Measurements from ENCODE around the gene UCN3.

Gene UCN3

GRCh38 chr10:5411941-5412276 is 47.1 kb downstream of the UCN3 start:
- DNase-seq, result no peak

- DNase-seq, result peak; percentile 67
Measured at GRCh38 chr10:5412277-5412941, 47.6 kb downstream of the UCN3 start, which contains the start of gene NET1. TSS of gene NET1 (plus strand) at chr10:5412557. CDS start at chr10:5412693, 136 bp downstream.

GRCh38 chr10:5413012-5413938 is 48.5 kb downstream of the UCN3 start:
- DNase-seq, result no peak

- DNase-seq, result no peak
Measured at GRCh38 chr10:5416981-5417380, 52.2 kb downstream of the UCN3 start.

GRCh38 chr10:5418584-5418983 is 53.8 kb downstream of the UCN3 start:
- DNase-seq, result no peak

GRCh38 chr10:5419466-5420094 is 54.8 kb downstream of the UCN3 start:
- no peak for DNase-seq

GRCh38 chr10:5423771-5424170 is 59.0 kb downstream of the UCN3 start:
- no peak for DNase-seq

All from NCI-H1048 (cell line).